Activated CD8-positive, alpha-beta memory T cell treated with anti-CD3 and anti-CD28 coated beads, Interleukin-2, amount 50 U/mL, for 1 hour (primary cell): ENCODE data around the gene PPFIBP2.

ENCODE experiments used
- DNase-seq: peaks from one replicate; pipeline ENCODE4 v3.0.0-alpha.2; 2020; ENCODE audit errors: extremely low read depth

The PPFIBP2 gene

GRCh38 chr11:7665473-7666291 is 151.9 kb downstream of the PPFIBP2 start:
- DNase-seq: no peak

- DNase-seq: no peak
Observed at GRCh38 chr11:7666292-7666866, 152.6 kb downstream of the PPFIBP2 start.

GRCh38 chr11:7667460-7667859 is 153.7 kb downstream of the PPFIBP2 start:
- DNase-seq: no peak

GRCh38 chr11:7668464-7668863 is 154.7 kb downstream of the PPFIBP2 start:
- DNase-seq: no peak

GRCh38 chr11:7668911-7669310 is 155.1 kb downstream of the PPFIBP2 start:
- no peak for DNase-seq

GRCh38 chr11:7670641-7671040 is 156.8 kb downstream of the PPFIBP2 start:
- DNase-seq: no peak

GRCh38 chr11:7671347-7672215 is 157.8 kb downstream of the PPFIBP2 start:
- DNase-seq: no peak

- DNase-seq: no peak
Observed at GRCh38 chr11:7672276-7672959, 158.6 kb downstream of the PPFIBP2 start.

GRCh38 chr11:7672960-7673723 is 159.3 kb downstream of the PPFIBP2 start, which contains the start of gene CYB5R2:
CYB5R2 (minus strand) TSS chr11:7673500; CDS start chr11:7672825, 675 bp downstream.
- DNase-seq: no peak

- no peak for DNase-seq
Observed at GRCh38 chr11:7673724-7674434, 160.1 kb downstream of the PPFIBP2 start.

GRCh38 chr11:7675631-7676030 is 161.8 kb downstream of the PPFIBP2 start:
- no peak for DNase-seq

GRCh38 chr11:7677071-7677470 is 163.3 kb downstream of the PPFIBP2 start:
- DNase-seq: no peak

- DNase-seq: no peak
Observed at GRCh38 chr11:7677796-7678201, 164.0 kb downstream of the PPFIBP2 start.

- DNase-seq: no peak
Observed at GRCh38 chr11:7683571-7683970, 169.8 kb downstream of the PPFIBP2 start.

GRCh38 chr11:7686761-7687160 is 173.0 kb downstream of the PPFIBP2 start:
- no peak for DNase-seq

- DNase-seq: no peak
Observed at GRCh38 chr11:7687386-7687785, 173.6 kb downstream of the PPFIBP2 start.

- DNase-seq: no peak
Observed at GRCh38 chr11:7688238-7688826, 174.5 kb downstream of the PPFIBP2 start.

GRCh38 chr11:7689239-7689638 is 175.4 kb downstream of the PPFIBP2 start:
- no peak for DNase-seq

GRCh38 chr11:7690648-7691047 is 176.8 kb downstream of the PPFIBP2 start:
- no peak for DNase-seq

- DNase-seq: no peak
Observed at GRCh38 chr11:7691759-7692350, 178.1 kb downstream of the PPFIBP2 start.
